22Rv1 (cell line): Measurements from ENCODE around the gene EFCAB8.

ENCODE experiments used
- H3K27ac ChIP-seq: fragments of 450-650 bp; 2 replicates; pipeline ENCODE4 v1.5.1; 2017
- ZFX ChIP-seq: fragments of 450-650 bp; IDR thresholded peaks from 2 replicates; pipeline ENCODE4 v1.6.1; 2017; ENCODE audit warnings: antibody characterized with exemption, borderline replicate concordance
- TF ChIP-seq, protein P1 (sequence below): fragments of 450-650 bp; IDR thresholded peaks from 2 replicates; pipeline ENCODE4 v1.5.1; 2017; ENCODE audit warnings: mild to moderate bottlenecking

Gene EFCAB8, protein sequence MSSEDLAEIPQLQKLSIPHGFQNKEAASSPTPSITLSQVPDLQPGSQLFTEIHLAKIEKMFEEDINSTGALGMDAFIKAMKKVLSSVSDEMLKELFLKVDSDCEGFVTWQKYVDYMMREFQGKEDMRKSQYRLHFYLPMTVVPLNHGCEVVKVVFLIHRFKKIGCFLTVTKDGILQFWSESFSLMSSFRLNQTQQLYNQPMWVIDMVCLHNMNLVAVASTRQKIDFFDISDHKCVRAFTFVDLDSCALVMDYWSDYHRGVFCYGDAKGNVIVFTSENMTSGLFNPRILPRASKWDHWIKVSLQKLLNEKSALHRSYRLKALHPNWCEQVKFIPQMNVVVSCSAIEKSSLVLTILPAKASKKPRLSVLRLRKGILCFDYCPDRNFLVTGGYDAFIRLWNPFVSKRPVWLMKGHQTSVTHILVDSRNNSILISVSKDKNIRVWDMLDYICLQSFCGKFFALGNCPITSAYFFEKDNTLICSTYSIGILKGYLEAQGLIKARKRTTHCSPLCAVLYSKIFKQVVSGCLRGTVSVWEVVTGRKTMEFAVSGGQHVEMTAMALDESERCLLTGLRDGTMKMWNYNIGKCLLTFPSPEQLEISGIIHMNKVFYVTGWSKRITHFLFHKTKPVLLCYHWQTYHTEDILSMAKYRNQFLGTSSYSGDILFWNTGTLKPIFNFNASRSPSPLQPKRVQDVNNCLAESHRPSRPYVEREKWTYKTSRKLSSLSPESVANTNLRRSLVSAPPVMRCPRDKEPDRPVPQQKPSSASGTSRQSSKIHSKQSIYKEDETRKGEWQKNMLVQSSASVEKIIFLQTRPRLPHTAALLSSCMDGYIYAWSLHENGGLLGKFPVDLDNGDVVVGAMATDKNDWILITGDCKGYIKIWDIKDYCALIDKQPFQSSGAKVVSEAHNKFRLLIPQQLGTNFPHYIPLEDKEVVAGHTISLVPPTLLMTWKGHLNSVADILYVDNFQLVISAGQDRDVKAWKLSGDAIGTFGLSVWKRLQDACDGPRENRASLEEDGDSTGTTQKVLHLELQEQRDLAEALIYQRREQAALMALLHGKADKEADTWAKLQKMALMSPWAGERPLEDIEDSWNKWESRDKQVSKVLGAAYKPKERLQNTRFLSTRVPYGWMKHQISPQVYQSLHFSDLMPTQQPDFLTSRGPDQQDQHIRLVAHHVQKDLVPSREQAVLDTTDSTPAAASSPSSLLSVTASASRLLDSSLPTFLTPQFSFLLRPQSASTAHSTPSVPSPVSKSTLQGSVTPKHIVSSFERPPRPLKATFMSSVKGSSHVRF

DNA sequence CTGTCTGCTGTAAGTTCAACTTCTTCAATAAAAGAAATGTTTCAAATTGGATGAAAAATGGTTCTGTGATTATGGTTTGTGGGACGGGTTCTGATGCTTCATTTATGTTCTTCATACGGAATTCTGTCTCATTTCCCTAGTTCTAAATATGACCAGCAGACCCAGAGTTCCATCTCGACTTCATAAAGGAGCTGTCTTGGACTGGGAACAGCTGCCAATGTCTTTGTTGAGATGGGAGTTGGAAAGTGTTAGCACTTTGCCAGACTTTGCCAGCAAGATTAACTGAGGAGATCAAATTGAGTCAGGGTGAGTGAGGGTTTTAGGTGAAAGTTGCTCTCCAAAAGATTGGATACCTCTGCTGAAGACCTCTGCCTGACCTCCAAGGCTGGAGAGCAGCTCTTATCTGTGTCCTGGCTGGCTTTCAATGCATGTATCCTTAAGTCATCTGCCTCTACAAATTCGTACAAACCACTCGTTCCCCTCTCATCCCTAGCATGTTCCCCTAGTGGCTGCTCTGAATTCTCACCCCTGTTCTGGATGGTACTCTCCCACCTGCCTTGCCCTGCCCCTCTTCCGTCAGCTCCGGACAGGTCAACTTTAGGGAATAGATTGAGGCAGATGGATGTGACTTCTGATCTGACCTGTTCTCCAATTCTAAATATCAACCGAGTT, at the start of gene EFCAB8:
Gene EFCAB8 (plus strand): TSS at position 223 of the 672 bp plus-strand sequence. CDS start 4,870 bp downstream, outside the sequence.
- H3K27ac ChIP-seq, result no peak within 1 kb of the TSS
- no peak for TF ChIP-seq ZFX
- TF ChIP-seq, protein P1, sequence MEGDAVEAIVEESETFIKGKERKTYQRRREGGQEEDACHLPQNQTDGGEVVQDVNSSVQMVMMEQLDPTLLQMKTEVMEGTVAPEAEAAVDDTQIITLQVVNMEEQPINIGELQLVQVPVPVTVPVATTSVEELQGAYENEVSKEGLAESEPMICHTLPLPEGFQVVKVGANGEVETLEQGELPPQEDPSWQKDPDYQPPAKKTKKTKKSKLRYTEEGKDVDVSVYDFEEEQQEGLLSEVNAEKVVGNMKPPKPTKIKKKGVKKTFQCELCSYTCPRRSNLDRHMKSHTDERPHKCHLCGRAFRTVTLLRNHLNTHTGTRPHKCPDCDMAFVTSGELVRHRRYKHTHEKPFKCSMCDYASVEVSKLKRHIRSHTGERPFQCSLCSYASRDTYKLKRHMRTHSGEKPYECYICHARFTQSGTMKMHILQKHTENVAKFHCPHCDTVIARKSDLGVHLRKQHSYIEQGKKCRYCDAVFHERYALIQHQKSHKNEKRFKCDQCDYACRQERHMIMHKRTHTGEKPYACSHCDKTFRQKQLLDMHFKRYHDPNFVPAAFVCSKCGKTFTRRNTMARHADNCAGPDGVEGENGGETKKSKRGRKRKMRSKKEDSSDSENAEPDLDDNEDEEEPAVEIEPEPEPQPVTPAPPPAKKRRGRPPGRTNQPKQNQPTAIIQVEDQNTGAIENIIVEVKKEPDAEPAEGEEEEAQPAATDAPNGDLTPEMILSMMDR, result no peak

DNA sequence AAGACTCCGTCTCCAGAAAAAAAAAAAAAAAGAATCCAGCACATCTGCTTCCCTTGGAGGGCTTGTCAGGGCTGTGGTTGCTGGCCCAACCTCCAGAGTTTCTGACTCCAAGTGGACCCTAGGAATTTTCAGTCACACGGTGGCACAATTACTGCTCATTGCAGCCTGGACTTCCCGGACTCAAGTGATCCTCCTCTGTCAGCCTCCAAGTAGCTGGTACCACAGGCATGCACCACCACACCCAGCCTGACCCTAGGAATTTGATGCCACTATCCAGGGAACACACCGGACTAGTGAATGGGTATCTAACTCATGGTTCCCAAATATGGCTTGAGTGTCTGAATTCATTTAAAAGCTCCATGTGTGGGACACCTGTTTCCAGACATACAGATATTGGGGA, 48.8 kb upstream of the EFCAB8 start:
- no peak overlapping the region for H3K27ac ChIP-seq
- TF ChIP-seq, protein P1, result no peak
- TF ChIP-seq ZFX, result no peak

DNA sequence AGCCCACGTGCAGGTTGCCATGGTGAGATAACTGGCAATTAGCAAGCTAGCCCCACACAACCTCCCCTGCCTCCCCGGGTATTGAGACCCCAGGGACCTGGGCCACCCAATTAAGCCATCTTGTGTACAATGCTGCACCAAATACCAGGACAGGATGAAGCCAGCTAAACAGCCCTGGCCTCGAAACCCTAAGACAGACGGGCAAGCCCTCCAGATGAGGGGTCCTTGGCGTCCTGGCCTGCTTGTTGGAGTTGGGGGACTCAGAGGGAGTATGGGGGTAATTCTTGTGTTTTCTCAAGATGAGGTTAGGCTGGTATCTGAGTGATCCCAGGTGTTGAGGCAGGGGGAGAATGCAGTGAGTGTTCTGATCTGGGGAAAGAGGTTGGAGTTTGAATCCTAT, 47.8 kb upstream of the EFCAB8 start:
- TF ChIP-seq, protein P1, result no peak
- no peak overlapping the region for H3K27ac ChIP-seq

DNA sequence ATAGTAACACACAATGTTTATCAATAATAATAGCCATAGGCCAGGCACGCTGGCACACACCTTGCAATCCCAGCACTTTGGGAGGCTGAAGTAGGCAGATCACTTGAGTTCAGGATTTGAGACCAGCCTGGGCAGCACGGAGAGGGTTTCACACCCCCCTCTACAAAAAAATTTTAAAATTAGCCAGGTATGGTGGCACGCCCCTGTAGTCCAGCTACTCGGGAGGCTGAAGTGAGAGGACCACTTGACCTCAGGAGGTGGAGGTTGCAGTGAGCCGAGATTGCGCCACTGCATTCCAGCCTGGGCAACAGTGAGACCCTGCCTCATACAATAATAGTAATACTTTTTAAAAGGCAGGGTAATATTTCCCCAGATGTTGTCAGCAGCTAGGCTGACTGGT, 46.8 kb upstream of the EFCAB8 start:
- no peak overlapping the region for H3K27ac ChIP-seq
- TF ChIP-seq, protein P1, result no peak
- no peak for TF ChIP-seq ZFX

DNA sequence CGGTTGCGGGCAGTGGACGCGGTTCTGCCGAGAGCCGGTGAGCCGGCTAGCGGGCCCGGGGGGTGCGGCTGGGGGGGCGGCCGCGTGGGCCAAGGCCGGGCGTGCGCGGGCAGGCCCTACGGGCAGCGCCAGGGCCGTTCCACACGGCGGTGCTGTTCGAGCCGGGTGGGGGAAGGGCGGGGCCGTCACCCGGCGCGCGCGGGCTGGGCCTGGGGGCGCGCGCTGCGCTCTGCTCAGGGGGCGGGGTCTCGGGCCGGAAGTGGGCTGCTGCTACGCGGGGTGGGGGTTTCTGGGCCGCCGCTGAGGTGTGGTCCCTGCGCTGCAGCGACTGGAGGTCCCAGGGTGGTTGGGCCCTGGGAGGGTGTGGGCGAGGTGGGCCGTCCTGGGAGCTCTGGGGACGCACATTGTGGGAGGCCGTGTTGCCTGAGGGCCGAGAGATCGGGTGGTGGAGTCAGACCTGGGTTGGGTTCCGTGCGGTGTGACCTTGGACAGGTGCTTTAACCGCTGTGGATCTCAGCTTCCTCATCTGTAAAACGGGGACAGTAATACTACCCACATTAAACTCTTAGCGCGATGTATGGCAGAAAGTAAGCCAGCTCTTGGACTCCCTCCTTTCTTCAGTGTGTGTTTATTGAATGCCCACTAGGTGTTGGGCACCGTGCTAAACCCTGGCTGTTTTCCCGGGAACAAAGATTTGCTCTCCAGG, 38.6 kb upstream of the EFCAB8 start:
- H3K27ac ChIP-seq, result peak overlapping the region; percentile 80
- TF ChIP-seq, protein P1, result peak; percentile 10; the same call in 1 of the 2 replicates
- TF ChIP-seq ZFX, result no peak

DNA sequence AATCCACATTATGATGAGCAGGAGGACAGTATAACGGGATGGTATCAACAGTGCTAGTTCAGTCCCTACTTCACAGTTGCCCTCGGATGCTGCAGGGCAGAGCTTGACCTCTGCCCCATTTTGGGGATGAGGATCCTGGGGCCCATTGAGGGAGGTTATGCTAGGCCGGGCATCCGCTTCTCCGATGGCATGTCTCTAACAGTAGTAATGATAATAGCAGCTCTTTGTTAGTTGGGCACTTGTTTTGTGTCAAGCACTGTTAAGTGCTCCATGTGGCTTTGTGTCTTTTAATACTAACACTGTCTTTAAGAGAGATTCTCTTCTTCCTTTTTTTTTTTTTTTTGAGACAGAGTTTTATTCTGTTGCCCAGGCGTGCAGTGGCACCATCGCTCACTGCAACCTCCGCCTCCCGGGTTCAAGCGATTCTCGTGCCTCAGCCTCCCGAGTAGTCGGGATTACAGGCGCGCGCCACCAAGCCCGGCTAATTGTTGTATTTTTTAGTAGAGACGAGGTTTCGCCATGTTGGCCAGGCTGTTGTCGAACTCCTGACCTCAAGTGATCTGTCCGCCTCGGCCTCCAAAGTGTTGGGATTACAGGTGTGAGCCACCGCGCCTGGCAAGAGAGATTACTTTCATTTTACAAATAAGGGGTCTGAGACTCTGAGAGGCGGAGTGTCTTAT, 37.9 kb upstream of the EFCAB8 start:
- H3K27ac ChIP-seq, result peak overlapping the region; percentile 80
- no peak for TF ChIP-seq ZFX
- TF ChIP-seq, protein P1, result no peak
